ENCODE results near the gene ZNF71. TPM values are rescaled to one million over a fixed set of nuclear protein-coding genes. Genes with fewer than 3 reads are reported as not detected.

Gene ZNF71
- total and polyA plus RNA-seq, 2 donors (not counting 3 experiments of a cell fraction or from before 2014, with no cell fraction given): 9.7 to 10.1 TPM

DNA sequence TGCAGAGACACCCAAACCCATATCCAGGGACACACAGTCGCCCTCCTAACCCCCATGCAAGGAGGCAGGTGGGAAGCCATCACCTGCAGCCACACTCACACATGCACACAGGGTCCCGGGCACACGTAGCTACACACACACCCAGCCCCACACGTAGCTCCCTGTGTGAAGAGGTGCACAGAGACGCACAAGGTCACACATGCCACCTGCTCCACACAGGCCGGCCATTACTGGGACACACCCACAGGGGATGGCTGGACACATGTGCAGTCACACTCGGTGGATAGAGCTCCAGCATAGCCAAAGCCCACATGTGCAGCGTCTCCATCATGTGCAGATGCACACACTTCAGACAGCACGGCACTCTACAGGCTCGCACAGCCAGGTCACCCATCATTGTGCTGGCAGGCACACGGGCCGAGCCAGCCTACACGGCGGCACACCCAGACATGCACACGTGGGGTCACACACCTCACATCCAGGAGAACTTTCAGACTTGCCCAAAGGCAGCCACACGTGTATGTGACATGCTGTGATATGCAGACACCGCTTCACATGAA, 75.4 kb downstream of the ZNF71 start:
- Histone ChIP-seq H3K27ac (ENCODE audit: insufficient read depth, low read depth, low read length) (no peak overlapping the region), H3K4me1 (ENCODE audit: control insufficient read depth, extremely low read depth, insufficient read depth, low read length) (no peaks in the 10 kb centered on the region), H3K4me2 (ENCODE audit: insufficient read depth, low read length) (no peak overlapping the region), H3K9me3 (replicated peaks; ENCODE audit: control insufficient read depth, insufficient read depth, low read length) (peaks cover 2% of the 10 kb centered on the region), H3K36me3 (ENCODE audit: control insufficient read depth in 2 of 2, extremely low read depth in 1 of 2, insufficient read depth in 2 of 2, low read length in 2 of 2) (no peaks in the 10 kb centered on the region), H3K4me3 (replicated peaks in 1 of 3; ENCODE audit: insufficient read depth in 1 of 3, low read depth in 1 of 3, low read length in 3 of 3) (no peak overlapping the region), H3K9me1 (replicated peaks; ENCODE audit: control insufficient read depth, extremely low read depth, insufficient read depth, low read length) (no peaks in the 10 kb centered on the region), H3K79me2 (ENCODE audit: control insufficient read depth, insufficient read depth, low read length) (no peaks in the 10 kb centered on the region), H3K27me3 (ENCODE audit: control insufficient read depth in 2 of 2, insufficient read depth in 2 of 2, low read length in 2 of 2) (no peaks in the 10 kb centered on the region), H2AFZ (ENCODE audit: low read depth, low read length) (no peak overlapping the region), H4K20me1 (replicated peaks; ENCODE audit: control insufficient read depth, extremely low read depth, insufficient read depth, low read length) (no peaks in the 10 kb centered on the region), H3K9ac (replicated peaks; ENCODE audit: extremely low read depth, insufficient read depth, low read length) (no peak overlapping the region)
- no peak for FAIRE-seq
- no peak for TF ChIP-seq FOS (IDR thresholded peaks at IDR 0.05; ENCODE audit: borderline replicate concordance, insufficient read depth, low read length)
- TF ChIP-seq CTCF (IDR thresholded peaks at IDR 0.05; ENCODE audit: extremely low read depth in 1 of 2, insufficient read depth in 1 of 2, low read depth in 1 of 2, low read length in 2 of 2): no peak
- TF ChIP-seq MYC (IDR thresholded peaks at IDR 0.05; ENCODE audit: low read depth, low read length): no peak
- no peak for TF ChIP-seq GATA2 (IDR thresholded peaks at IDR 0.05; ENCODE audit: insufficient read depth, insufficient read length, low read depth, low read length)
- TF ChIP-seq JUN (IDR thresholded peaks at IDR 0.05; ENCODE audit: borderline replicate concordance, insufficient read depth, insufficient read length, low read depth): no peak
- dilution Hi-C loops (cut with MboI; ENCODE audit: extremely low pct_ligation_motif_present, low sequenced_read_pairs): no loop called here
- no peak for DNase-seq (ENCODE audit: low read depth, low spot score)
- ChIA-PET POLR2A (no interaction called here), CTCF (no interaction called here)
- BruUV-seq (replicated peaks): no TSS peak
- intact Hi-C loops (cut with micrococcal nuclease): no loop called here
